ENCODE measurements around the gene MRPL49. TPM values are rescaled to one million over a fixed set of nuclear protein-coding genes. Genes with fewer than 3 reads are reported as not detected.
A peak's percentile ranks its signal among the peaks of the same experiment; 100 is the strongest.

MRPL49 gene
- total and polyA plus RNA-seq, 9 of the 15 experiments (the other 6 are each of a cell fraction or from before 2014, with no cell fraction given) = 74.3 to 132 (median 91.2) TPM

DNA sequence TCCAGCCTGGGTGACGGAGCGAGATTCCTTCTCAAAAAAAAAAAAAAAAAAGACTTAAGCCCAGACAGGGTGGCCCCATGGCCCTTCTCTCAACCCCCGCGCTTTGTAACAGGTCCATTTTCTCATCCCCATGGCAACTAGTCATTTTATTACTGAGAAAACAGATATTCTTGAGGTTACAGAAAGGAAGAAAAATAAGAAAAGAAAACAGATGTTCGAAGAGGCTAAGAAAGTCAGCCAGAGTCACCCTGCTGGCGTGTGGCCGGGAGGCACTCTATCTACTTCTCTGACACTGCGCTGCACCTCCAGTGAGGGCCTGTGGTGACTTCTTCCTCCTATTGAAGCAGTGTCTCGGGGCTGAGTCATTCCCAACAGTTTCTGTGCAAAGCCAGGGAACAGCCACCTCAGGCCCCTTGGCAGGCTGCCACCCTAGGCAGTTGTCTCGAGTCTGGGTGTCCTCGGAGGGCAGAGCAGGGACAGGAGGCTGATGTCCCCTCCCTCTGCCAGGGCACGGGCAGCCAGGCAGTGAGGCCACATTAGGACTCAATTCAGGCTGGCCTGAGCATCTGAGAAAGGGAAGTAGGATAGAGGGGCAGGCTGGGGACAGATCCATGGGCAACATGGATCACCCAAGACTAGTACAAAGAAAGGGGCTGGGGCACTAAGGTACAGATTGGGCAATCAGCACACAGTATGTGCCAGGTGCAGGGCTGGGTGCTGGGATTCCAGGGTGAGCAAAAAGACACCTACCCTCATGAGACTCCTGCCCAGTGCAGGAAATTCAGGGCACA is 28.6 kb downstream of the MRPL49 start (continued):
- TF ChIP-seq, protein P1, sequence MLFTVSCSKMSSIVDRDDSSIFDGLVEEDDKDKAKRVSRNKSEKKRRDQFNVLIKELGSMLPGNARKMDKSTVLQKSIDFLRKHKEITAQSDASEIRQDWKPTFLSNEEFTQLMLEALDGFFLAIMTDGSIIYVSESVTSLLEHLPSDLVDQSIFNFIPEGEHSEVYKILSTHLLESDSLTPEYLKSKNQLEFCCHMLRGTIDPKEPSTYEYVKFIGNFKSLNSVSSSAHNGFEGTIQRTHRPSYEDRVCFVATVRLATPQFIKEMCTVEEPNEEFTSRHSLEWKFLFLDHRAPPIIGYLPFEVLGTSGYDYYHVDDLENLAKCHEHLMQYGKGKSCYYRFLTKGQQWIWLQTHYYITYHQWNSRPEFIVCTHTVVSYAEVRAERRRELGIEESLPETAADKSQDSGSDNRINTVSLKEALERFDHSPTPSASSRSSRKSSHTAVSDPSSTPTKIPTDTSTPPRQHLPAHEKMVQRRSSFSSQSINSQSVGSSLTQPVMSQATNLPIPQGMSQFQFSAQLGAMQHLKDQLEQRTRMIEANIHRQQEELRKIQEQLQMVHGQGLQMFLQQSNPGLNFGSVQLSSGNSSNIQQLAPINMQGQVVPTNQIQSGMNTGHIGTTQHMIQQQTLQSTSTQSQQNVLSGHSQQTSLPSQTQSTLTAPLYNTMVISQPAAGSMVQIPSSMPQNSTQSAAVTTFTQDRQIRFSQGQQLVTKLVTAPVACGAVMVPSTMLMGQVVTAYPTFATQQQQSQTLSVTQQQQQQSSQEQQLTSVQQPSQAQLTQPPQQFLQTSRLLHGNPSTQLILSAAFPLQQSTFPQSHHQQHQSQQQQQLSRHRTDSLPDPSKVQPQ (CRISPR knock-in tag; IDR thresholded peaks at IDR 0.05; ENCODE audit: borderline replicate concordance) = no peak
- no peak for TF ChIP-seq KDM4B (IDR thresholded peaks at IDR 0.05; ENCODE audit: borderline replicate concordance in 2 of 2, low read depth in 1 of 2)
- no peak for TF ChIP-seq ZNF197 (CRISPR knock-in tag; IDR thresholded peaks at IDR 0.05; ENCODE audit: low read depth)
- TF ChIP-seq XRCC4 (IDR thresholded peaks at IDR 0.05; ENCODE audit: extremely low read depth, insufficient read depth, insufficient read length) = no peak
- 0 out of 2 replicates have a peak, but pooled peaks have one; percentile 42 for TF ChIP-seq HDGF (IDR thresholded peaks at IDR 0.05)
- no peak; the same call in 1 of the 2 replicates for TF ChIP-seq ETV1 (tag; conservative IDR thresholded peaks at IDR 0.05; ENCODE audit: low read depth)
- peak in 1 of 2 experiments; percentile 40; a peak in 1 of 4 replicates for TF ChIP-seq HDAC1 (IDR thresholded peaks at IDR 0.05)
- 0 out of 2 replicates have a peak, but pooled peaks have one; percentile 64 for TF ChIP-seq MTA3 (IDR thresholded peaks at IDR 0.05; ENCODE audit: borderline replicate concordance)
- 0 out of 2 replicates have a peak, but pooled peaks have one; percentile 28 for TF ChIP-seq RB1 (IDR thresholded peaks at IDR 0.05; ENCODE audit: low read depth)
- TF ChIP-seq, protein P2, sequence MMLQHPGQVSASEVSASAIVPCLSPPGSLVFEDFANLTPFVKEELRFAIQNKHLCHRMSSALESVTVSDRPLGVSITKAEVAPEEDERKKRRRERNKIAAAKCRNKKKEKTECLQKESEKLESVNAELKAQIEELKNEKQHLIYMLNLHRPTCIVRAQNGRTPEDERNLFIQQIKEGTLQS (IDR thresholded peaks at IDR 0.05) = peak; percentile 82
- TF ChIP-seq, protein P2 (CRISPR knock-in tag; conservative IDR thresholded peaks at IDR 0.05) = no peak
- no peak for TF ChIP-seq HSF4 (CRISPR knock-in tag; IDR thresholded peaks at IDR 0.05; ENCODE audit: borderline replicate concordance)
- TF ChIP-seq HIVEP1 (CRISPR knock-in tag; IDR thresholded peaks at IDR 0.05) = no peak
- no peak for TF ChIP-seq ZNF217 (CRISPR knock-in tag; IDR thresholded peaks at IDR 0.05)
- peak; percentile 85; the same call in 1 of the 2 replicates for TF ChIP-seq DPF2 (IDR thresholded peaks at IDR 0.05)
- TF ChIP-seq C11orf30 (IDR thresholded peaks at IDR 0.05; ENCODE audit: low read depth) = peak; percentile 87
- peak; percentile 89 for TF ChIP-seq KDM5B (IDR thresholded peaks at IDR 0.05; ENCODE audit: insufficient replicate concordance, low read depth, low read length)
- TF ChIP-seq SP2 (IDR thresholded peaks at IDR 0.05; ENCODE audit: extremely low read depth, low read depth, low read length, poor library complexity, severe bottlenecking) = no peak
- TF ChIP-seq EZH2 (IDR thresholded peaks at IDR 0.05; ENCODE audit: borderline replicate concordance, low read depth, low read length) = no peak
- peak; percentile 68 for TF ChIP-seq LEF1 (IDR thresholded peaks at IDR 0.05)
- peak; percentile 62; the same call in 1 of the 2 replicates for TF ChIP-seq CREM (IDR thresholded peaks at IDR 0.05; ENCODE audit: low read depth)
- TF ChIP-seq, protein P3, sequence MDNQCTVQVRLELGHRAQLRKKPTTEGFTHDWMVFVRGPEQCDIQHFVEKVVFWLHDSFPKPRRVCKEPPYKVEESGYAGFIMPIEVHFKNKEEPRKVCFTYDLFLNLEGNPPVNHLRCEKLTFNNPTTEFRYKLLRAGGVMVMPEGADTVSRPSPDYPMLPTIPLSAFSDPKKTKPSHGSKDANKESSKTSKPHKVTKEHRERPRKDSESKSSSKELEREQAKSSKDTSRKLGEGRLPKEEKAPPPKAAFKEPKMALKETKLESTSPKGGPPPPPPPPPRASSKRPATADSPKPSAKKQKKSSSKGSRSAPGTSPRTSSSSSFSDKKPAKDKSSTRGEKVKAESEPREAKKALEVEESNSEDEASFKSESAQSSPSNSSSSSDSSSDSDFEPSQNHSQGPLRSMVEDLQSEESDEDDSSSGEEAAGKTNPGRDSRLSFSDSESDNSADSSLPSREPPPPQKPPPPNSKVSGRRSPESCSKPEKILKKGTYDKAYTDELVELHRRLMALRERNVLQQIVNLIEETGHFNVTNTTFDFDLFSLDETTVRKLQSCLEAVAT (IDR thresholded peaks at IDR 0.05) = 0 out of 4 replicates have a peak, but pooled peaks of 1 of the 2 experiments have one; percentile 25
- peak; percentile 37; the same call in 1 of the 2 replicates for TF ChIP-seq SUPT5H (IDR thresholded peaks at IDR 0.05)
